PFSK-1 (cell line): ENCODE measurements around the gene EAF2.

Source experiments
- POLR2AphosphoS5 ChIP-seq: IDR thresholded peaks from 2 replicates; pipeline ENCODE4 v1.6.1; 2012; ENCODE audit warnings: low read depth, mild to moderate bottlenecking, control low read depth, low read length, moderate library complexity
- REST ChIP-seq, 2 experiments: IDR thresholded peaks; 2 replicates each; pipeline versions ENCODE4 v1.6.1 to v1.8.0; 2011 to 2012; ENCODE audit warnings: low read depth in 2 of 2, low read length in 2 of 2, control low read depth in 1 of 2, inconsistent platforms in 1 of 2, mild to moderate bottlenecking in 1 of 2, moderate library complexity in 1 of 2; ENCODE audit not compliant: insufficient read depth in 1 of 2
- SIN3A ChIP-seq: IDR thresholded peaks from 2 replicates; pipeline ENCODE4 v1.6.1; 2012; ENCODE audit warnings: mild to moderate bottlenecking, low read length, moderate library complexity, borderline replicate concordance; ENCODE audit not compliant: insufficient read depth
- TAF1 ChIP-seq: IDR thresholded peaks from 2 replicates; pipeline ENCODE4 v1.6.1; 2012; ENCODE audit warnings: low read length, control low read depth, borderline replicate concordance; ENCODE audit not compliant: insufficient read depth

GRCh38 chr3:121819236-121819635 lies 15.8 kb upstream of the EAF2 start:
- no peak for TF ChIP-seq SIN3A
- TF ChIP-seq REST (IDR thresholded peaks at IDR 0.05; ENCODE audit: insufficient read depth in 1 of 2, low read depth in 2 of 2, low read length in 2 of 2) = no peak
- no peak for TF ChIP-seq POLR2AphosphoS5
- no peak for TF ChIP-seq TAF1
